HEK293 (cell line): ENCODE measurements around the gene BRF1.

Experiments
- WT1 ChIP-seq: fragments of 450-650 bp; formaldehyde crosslinking; IDR thresholded peaks from 2 replicates; pipeline ENCODE4 v1.5.1; 2016; ENCODE audit warnings: missing biosample characterization, missing genetic modification characterization
- YY1 ChIP-seq: fragments of 450-650 bp; formaldehyde crosslinking; IDR thresholded peaks from 2 replicates; pipeline ENCODE4 v1.5.1; 2018; ENCODE audit warnings: missing biosample characterization, missing genetic modification characterization

DNA sequence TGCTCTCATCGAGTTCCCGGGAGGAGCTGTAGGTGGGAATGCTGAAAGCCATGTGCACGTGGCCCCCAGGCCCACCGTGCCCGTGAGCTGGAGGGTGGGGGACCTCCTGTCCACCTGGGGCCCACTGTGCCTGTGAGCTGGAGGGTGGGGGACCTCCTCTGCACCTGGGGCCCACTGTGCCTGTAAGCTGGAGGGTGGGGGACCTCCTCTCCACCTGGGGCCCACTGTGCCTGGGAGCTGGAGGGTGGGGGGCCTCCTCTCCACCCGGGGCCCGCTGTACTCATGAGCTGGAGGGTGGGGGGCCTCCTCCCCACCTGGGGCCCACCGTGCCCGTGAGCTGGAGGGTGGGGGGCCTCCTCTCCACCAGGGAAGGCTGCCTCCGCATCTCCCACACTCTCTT lies 105.8 kb downstream of the BRF1 start:
- no peak for TF ChIP-seq YY1 (tag by site-specific recombination)
- no peak for TF ChIP-seq WT1 (tag by site-specific recombination)
